ENCODE results near the gene TMEM30B. TPM values are rescaled to one million over a fixed set of nuclear protein-coding genes. Genes with fewer than 3 reads are reported as not detected.

The TMEM30B gene
- total and polyA plus RNA-seq, 9 of the 15 experiments (the other 6 are each of a cell fraction or from before 2014, with no cell fraction given) = 0.04 TPM; not detected in 8

DNA sequence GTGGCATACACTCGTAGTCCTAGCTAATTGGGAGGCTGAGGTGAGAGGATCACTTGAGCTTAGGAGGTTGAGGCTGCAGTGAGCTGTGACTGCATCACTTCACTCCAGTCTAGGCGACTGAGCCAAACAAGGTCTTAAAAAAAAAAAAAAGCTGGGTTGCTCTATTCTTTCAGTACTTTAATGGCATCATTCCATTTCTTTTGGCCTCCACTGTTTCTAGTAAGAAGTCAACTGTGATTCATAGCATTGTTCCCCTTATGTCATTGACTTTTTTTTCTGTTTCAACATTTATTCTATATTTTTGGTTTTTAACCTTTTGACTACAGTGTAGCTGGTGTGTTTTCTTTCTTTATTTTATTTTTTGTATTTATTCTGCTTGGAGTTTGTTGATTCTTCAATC is 23.6 kb upstream of the TMEM30B start:
- in situ Hi-C loops (cut with MboI) (no loop called here), intact Hi-C loops (cut with micrococcal nuclease) (no loop called here)
- no peak for DNase-seq (ENCODE audit: extremely low read depth in 1 of 4, low spot score in 3 of 4)
- Histone ChIP-seq H3K4me1 (replicated peaks in 1 of 2; ENCODE audit: control insufficient read depth in 2 of 2, insufficient read depth in 2 of 2, low read length in 2 of 2) (no peaks in the 10 kb centered on the region), H3K9ac (ENCODE audit: insufficient read depth in 1 of 2, low read depth in 2 of 2, low read length in 2 of 2) (no peak overlapping the region), H3K9me3 (replicated peaks; ENCODE audit: control insufficient read depth, insufficient read depth, low read depth, low read length) (no peaks in the 10 kb centered on the region), H3K27me3 (ENCODE audit: control insufficient read depth in 2 of 2, insufficient read depth in 2 of 2, low read length in 2 of 2) (no peaks in the 10 kb centered on the region), H3K9me1 (ENCODE audit: control insufficient read depth, insufficient read depth, low read length) (no peaks in the 10 kb centered on the region), H3K4me2 (ENCODE audit: insufficient read depth, low read length) (no peak overlapping the region), H3K27ac (ENCODE audit: extremely low read depth, low read depth, low read length) (no peak overlapping the region), H4K20me1 (replicated peaks; ENCODE audit: control insufficient read depth, insufficient read depth, low read length) (no peaks in the 10 kb centered on the region), H3K4me3 (no peak overlapping the region), H3K36me3 (ENCODE audit: control insufficient read depth, insufficient read depth, low read length) (no peaks in the 10 kb centered on the region), H3K79me2 (ENCODE audit: control insufficient read depth, insufficient read depth, low read length) (no peaks in the 10 kb centered on the region), H2AFZ (ENCODE audit: low read depth, low read length) (no peak overlapping the region)
- TF ChIP-seq ZNF75A (CRISPR knock-in tag; IDR thresholded peaks at IDR 0.05) (no peak), ELF2 (CRISPR knock-in tag; IDR thresholded peaks at IDR 0.05) (no peak), ZNF609 (CRISPR knock-in tag; IDR thresholded peaks at IDR 0.05; ENCODE audit: borderline replicate concordance) (no peak), ZNF778 (CRISPR knock-in tag; IDR thresholded peaks at IDR 0.05) (no peak), EP400 (IDR thresholded peaks at IDR 0.05) (no peak), TCF7L2 (IDR thresholded peaks at IDR 0.05; ENCODE audit: low read depth, low read length) (no peak), ELK1 (CRISPR knock-in tag; IDR thresholded peaks at IDR 0.05) (no peak), CHD4 (IDR thresholded peaks at IDR 0.05; ENCODE audit: insufficient read depth, insufficient replicate concordance, low read depth, low read length, poor library complexity, severe bottlenecking) (no peak), GTF2A2 (tag; IDR thresholded peaks at IDR 0.05) (no peak)
- TF ChIP-seq, protein P1, sequence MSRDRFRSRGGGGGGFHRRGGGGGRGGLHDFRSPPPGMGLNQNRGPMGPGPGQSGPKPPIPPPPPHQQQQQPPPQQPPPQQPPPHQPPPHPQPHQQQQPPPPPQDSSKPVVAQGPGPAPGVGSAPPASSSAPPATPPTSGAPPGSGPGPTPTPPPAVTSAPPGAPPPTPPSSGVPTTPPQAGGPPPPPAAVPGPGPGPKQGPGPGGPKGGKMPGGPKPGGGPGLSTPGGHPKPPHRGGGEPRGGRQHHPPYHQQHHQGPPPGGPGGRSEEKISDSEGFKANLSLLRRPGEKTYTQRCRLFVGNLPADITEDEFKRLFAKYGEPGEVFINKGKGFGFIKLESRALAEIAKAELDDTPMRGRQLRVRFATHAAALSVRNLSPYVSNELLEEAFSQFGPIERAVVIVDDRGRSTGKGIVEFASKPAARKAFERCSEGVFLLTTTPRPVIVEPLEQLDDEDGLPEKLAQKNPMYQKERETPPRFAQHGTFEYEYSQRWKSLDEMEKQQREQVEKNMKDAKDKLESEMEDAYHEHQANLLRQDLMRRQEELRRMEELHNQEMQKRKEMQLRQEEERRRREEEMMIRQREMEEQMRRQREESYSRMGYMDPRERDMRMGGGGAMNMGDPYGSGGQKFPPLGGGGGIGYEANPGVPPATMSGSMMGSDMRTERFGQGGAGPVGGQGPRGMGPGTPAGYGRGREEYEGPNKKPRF (IDR thresholded peaks at IDR 0.05; ENCODE audit: low read depth, low read length) = no peak
- FAIRE-seq = no peak
- CTCF ChIA-PET (ENCODE audit: low intra/inter-chr PET ratio) = no interaction called here
- no TSS peak for BruUV-seq (replicated peaks)
- no peak for ATAC-seq
- POLR2A ChIA-PET = no interaction called here
- 33% methylated on average over 2 of the region's 2 CpGs for WGBS (ENCODE audit: insufficient coverage, low coverage, missing lambda C conversion rate)

Data from K562 (cell line).